GM19467 (cell line): ENCODE data around the gene SLC12A4.
"Not testable (repeated sequence)": the region's sequence is repeated elsewhere in the genome, so short reads cannot be mapped to it uniquely, and the experiment has no call there.

Experiments
- ATAC-seq: cut with Tn5 transposase; IDR thresholded peaks from one replicate; pipeline ENCODE4 v1.9.1; 2021; ENCODE audit warnings: mild to moderate bottlenecking, moderate library complexity; ENCODE audit not compliant: unreplicated experiment

SLC12A4 gene

DNA sequence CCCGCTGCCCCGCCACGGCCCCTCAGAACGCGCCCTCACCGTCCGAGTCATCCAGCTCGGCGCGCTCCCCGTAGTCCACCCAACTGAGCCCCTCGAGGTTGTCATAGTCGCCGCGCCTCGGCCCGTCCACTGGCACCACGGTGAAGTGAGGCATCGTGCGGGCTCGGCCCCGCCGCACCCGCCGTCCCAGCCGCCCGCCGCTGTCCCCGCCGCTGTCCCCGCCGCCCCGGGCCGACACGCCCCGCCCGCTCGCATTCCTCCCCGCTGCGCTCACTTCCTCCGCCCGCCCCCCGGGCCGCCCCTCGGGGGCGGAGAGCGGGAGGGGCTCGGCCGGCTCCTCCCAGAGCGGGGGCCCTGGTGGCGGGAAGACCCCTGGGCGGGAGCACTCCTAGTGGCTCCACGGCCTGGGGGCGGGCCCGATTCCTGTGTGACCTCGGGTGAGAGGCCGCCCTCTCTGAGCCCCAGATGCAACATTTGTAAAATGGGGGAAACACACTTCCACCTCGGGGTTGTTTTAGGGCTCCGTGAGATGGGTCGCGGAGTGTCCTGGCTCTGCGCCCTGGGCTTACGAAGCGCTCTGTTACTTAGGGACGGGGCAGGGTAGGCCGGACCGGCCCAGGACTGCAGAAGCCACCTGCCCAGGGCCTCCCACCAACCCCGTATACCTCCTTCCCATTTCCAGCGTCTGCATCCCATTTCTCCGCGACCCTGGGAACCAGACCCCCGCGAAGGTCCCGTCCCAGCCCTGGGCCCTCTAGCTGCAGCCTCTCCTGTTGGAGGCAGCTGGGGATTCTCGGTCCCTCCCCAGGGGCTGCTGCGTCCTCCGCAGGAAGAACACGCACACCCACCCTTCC, at the start of gene SLC12A4:
Gene SLC12A4, minus strand, starts transcription at position 238 of the 854 bp plus-strand sequence. Its CDS starts 84 bp downstream, at position 154.
- ATAC-seq, result peak; percentile 67

GRCh38 chr16:68015681-68016080, 47.2 kb upstream of the SLC12A4 start, which contains the start of gene DPEP2NB:
Gene DPEP2NB, minus strand, starts transcription at chr16:68015911. Its CDS starts 141 bp downstream, at chr16:68015770.
- no peak for ATAC-seq

GRCh38 chr16:68013440-68013839, 45.0 kb upstream of the SLC12A4 start:
- no peak for ATAC-seq

DNA sequence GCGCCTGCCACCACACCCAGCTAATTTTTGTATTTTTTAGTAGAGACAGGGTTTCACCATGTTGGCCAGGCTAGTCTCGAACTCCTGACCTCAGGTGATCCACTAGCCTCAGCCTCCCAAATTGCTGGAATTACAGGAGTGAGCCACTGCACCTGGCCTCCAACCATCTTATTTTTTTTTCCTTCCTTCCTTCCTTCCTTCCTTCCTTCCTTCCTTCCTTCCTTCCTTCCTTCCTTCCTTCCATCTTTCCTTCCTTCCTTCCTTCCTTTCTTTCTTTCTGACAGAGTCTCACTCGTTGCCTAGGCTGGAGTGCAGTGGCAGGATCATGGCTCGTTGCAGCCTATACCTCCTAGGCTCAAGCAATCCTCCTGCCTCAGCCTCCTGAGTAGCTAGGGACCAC, 41.4 kb upstream of the SLC12A4 start:
- not testable (repeated sequence) for ATAC-seq

DNA sequence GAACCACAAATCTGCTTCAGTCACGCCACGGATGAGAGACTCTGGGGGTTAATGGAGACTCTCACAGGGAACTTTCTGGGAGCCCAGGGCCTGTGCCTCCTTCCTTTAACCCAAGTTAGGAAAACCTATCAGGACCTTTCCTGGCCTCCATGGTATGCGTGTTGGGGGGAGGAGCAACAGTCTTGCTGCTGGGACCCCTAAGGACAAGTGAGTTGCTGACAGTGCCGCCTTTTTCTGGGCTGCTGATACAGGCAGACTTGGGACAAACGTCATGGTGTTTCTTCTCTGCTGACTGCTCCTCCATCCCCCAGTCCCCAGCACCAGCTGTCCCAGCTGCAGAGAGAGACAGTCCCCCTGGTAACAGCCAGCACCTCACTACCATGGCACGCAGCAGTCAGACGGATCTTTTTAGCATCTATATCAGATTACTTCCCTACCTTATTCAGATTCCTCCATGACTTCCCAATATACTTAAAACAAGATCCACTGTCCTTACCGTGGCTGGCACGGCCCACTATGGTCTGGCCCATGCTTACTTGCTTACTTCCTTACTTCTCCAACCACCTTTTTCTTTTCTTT, 40.8 kb upstream of the SLC12A4 start:
- no peak for ATAC-seq

DNA sequence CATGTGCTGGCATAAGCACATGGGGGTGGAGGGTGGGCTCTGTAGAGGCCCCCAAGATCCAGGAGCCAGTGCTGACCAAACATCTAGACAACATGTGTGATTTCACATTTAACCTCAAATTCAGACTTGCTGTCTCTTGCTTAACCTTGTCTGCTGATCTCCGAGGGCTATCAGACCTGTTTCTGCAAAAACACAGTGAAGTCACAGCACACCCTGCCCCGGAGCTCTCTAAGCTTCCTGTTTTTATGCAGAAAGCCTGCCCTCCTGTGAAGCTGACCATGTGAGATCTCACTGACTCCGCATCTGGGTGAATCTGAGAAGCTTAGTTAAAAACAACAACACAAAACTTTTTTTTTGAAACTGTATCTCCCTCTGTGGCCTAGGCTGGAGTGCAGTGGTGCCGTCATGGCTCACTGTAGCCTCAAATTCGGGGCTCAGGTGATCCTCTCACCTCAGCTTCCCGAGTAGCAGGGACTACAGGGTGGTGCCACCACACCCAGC, 37.4 kb upstream of the SLC12A4 start:
- no peak for ATAC-seq

DNA sequence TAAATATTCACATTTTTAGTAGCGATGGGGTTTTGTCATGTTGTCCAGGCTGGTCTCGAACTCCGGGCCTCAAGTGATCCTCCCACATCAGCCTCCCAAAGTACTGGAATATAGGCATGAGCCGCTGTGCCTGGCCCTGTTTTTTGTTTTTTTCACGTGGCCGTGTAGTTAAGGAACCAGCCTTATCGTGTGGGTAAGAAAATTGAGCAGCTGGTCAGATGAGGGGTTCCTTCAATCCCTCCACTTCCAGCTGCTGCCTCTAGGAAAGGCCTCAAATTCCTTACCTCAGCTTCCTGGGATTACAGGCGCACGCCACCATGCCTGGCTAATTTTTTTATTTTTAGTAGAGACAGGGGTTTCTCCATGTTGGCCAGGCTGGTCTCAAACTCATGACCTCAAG, 36.8 kb upstream of the SLC12A4 start:
- no peak for ATAC-seq

- no peak for ATAC-seq
Observed at GRCh38 chr16:68003031-68003430, 34.6 kb upstream of the SLC12A4 start.

- no peak for ATAC-seq
Observed at GRCh38 chr16:68000450-68000849, 32.0 kb upstream of the SLC12A4 start.

DNA sequence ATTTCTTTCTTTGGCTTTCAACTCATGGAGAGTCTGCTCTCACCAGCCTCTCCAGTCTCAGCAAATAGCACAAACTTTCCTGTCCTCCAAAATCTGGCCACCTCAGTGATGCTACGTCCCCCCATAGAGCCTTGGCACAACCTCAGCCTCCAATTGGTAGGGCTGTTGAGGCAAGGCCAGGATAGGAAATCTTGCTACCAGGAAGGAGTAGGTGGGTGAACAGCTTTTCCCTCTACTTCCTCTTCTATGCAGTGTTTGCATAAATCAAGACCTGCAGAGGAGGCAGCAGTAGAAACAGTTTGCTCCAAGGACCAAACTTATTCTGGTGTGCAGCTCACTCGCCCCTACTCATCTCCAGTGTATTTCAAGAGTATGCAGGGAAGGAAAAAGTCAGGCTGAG, 31.5 kb upstream of the SLC12A4 start:
- no peak for ATAC-seq

- not testable (repeated sequence) for ATAC-seq
Observed at GRCh38 chr16:67998779-67999688, 30.6 kb upstream of the SLC12A4 start, which contains the start of gene DPEP2. Gene DPEP2, minus strand, starts transcription at chr16:67999484. Its CDS starts 6,272 bp downstream, at chr16:67993212.

DNA sequence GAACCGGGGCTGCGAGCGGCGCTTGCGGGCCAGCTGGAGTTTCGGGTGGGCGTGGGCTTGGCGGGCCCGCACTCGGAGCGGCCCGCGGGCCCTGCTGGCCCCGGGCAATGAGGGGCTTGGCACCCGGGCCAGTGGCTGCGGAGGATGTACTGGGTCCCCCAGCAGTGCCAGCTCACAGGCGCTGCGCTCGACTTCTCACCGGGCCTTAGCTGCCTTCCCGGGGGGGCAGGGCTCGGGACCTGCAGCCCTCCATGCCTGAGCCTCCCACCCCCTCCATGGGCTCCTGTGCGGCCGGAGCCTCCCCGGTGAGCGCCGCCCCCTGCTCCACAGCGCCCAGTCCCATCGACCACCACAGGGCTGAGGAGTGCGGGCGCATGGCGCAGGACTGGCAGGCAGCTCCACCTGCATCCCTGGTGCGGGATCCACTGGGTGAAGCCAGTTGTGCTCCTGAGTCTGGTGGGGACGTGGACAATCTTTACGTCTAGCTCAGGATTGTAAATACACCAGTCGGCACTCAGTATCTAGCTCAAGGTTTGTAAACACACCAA, 29.9 kb upstream of the SLC12A4 start:
- ATAC-seq, result not testable (repeated sequence)

DNA sequence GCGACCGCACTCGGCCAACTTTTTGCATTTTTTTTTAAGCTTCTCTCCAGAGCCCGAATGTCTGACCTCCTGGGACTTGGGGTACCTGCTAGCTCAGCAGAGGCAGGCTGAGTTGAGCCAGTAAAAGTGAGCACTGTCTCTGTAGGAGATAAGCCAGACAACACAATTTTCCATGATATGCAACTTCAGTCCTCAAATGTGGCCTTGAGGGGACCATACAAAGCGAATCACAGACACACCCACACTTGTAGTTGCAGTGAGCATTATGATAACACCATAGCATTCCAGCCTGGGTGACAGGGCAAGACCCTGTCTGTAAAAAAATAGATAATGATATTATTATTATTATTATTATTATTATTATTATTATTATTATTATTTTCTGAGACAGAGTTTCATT, 28.2 kb upstream of the SLC12A4 start:
- ATAC-seq, result no peak

DNA sequence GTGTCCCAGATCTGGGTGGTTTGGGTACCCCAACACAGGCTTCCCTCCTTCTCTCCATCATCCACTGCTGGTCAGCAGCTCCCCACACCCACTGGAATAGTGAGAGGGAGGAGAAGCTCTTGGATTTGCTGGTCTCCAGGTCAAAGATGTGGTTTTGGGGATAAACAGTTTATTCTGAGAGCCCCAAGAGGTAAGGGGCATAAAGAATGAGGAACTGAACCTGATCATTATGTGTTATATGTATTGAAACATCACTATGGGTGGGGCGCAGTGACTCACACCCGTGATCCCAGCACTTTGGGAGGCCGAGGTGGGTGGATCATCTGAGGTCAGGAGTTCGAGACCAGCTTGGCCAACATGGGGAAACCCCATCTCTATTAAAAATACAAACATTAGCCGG, 27.0 kb upstream of the SLC12A4 start:
- ATAC-seq, result no peak

GRCh38 chr16:67994040-67994408, 25.6 kb upstream of the SLC12A4 start:
- not testable (repeated sequence) for ATAC-seq

DNA sequence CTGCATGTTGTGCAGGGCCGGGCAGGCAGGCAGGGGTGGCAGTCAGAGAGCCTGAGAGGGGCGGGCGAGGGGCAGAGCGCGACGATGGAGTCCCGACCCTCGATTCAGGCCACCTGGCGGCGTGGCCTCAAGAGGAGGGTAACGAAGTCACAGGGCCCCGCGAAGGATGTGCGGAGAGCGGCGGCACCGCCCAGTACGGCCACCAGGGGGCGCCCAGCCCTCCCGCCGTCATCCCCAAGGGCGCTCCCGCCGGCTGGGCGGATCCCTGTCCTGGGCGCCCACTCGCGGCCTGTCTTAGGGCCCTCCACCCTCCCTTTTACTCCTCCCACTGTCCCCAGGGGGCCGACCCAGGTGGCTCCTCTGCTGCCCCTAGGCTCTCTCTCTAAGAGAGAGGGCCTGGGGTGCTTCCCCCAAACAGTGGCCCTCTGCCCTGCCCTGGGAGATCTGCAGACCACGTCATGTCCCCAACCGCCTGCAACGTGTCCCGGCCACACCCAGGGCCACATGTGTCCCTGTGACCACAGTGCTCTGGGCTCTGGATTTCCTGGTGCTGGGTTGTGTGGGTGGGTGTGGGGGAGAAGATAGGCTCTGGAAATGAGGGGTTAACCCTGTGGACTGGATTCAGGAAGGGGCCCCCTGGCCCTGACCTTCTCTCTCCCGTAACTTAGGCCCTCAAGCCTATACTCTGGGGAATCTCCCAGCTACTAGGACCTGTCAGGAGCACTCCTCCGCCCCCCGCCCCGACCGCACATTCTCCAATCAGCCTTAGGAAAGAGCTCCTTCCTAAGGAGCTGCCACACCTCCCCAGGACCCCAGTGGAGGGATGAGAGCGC, 25.0 kb upstream of the SLC12A4 start:
- peak; percentile 72 for ATAC-seq

DNA sequence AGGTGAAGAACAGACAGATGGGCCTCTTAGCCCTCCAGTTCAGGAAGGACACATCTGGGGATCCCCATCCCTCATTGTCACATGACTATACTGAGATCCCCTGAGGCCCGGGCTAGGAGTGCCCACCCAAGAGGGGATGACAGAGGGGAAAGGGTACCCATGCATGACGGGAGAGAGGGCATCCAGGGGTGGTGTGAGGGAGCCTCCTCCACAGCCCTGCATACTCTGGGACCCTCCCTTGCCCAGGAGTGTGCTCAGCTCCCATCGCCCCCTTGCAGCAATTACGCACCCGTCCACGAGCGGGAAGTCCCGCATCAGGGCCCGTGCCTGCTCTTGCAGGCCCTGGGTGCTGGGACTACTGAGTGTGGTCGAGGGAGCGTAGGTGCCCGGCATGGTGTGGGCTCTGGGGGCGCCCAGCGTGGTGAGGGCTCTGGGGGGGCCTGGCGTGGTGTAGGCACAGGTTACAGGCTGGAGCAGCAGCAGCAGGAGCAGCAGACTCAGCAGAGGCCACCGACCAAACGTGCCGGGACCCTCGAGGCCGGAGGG, 24.3 kb upstream of the SLC12A4 start:
- ATAC-seq, result no peak

GRCh38 chr16:67990018-67990386, 21.6 kb upstream of the SLC12A4 start:
- ATAC-seq, result no peak

GRCh38 chr16:67989322-67990017, 21.0 kb upstream of the SLC12A4 start:
- no peak for ATAC-seq
